ENCODE results near the gene ZFAND3.

DNA sequence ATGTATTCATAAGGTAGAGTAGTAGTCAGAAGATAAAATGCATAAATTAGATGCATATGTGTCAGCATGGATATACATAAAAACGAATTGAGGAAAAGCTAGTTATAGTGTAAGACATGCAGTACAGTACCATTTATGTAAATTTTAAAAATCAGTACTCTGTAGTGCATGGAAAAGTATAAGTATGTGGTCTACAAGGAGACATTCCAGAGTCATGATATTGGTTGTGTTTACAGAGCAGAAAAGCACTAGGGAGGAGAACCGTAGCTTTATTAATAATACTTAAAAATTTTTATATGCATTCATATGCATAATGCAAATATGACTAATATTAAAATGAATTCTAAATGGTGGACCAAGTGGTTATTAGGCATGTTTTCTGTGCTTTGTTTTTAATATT is 220.0 kb downstream of the ZFAND3 start:
- no peak for TF ChIP-seq CTCF (conservative IDR thresholded peaks at IDR 0.05; ENCODE audit: low read depth, low read length)
- TF ChIP-seq RFX5 (IDR thresholded peaks at IDR 0.05; ENCODE audit: low read depth, low read length): no peak
- no peak for TF ChIP-seq RAD21 (IDR thresholded peaks at IDR 0.05; ENCODE audit: low read length)
- TF ChIP-seq POLR2A (IDR thresholded peaks at IDR 0.05; ENCODE audit: low read depth, low read length): no peak
- TF ChIP-seq MAFK (IDR thresholded peaks at IDR 0.05; ENCODE audit: low read depth, low read length): no peak
- no peak for TF ChIP-seq ELK1 (IDR thresholded peaks at IDR 0.05; ENCODE audit: borderline replicate concordance, low read depth, low read length)
- no peak for TF ChIP-seq BHLHE40 (IDR thresholded peaks at IDR 0.05; ENCODE audit: low read depth, low read length)
- no peak for TF ChIP-seq CHD1 (IDR thresholded peaks at IDR 0.05; ENCODE audit: low read depth, low read length)
- TF ChIP-seq MXI1 (IDR thresholded peaks at IDR 0.05; ENCODE audit: borderline replicate concordance, low read depth, low read length): no peak
- no peak for TF ChIP-seq SMC3 (IDR thresholded peaks at IDR 0.05; ENCODE audit: low read depth, low read length)
- TF ChIP-seq CEBPB (IDR thresholded peaks at IDR 0.05; ENCODE audit: low read depth, low read length): no peak

Data from IMR-90 (cell line).